ENCODE results near the gene MFSD6. TPM values are rescaled to one million over a fixed set of nuclear protein-coding genes. Genes with fewer than 3 reads are reported as not detected.

The MFSD6 gene
- total and polyA plus RNA-seq, 11 donors, result 11.8 to 75.0 (median 18.9) TPM

- WGBS, 4 donors, result 97 to 100% (median 98%) methylated on average over 3 of the region's 3 CpGs
- DNase-seq (no peak), ATAC-seq (no peak)
- Histone ChIP-seq H3K27me3 (no peaks in the 10 kb centered on the region), H3K27ac (no peak overlapping the region), H3K36me3 (no peaks in the 10 kb centered on the region), H3K4me1 (no peaks in the 10 kb centered on the region), H3K4me3 (no peak overlapping the region), H3K9me3 (no peaks in the 10 kb centered on the region)
- no peak for TF ChIP-seq POLR2A (IDR thresholded peaks at IDR 0.05)
- no peak for TF ChIP-seq CTCF (IDR thresholded peaks at IDR 0.05)
- intact Hi-C loops (cut with DNase I), result loop anchor here in 4 of 10 donors (5.0 to 10.0 kb wide), 4 partner anchors 120 to 417 kb away; partner anchors contain the start of gene NAB1 (in 1 of the 4)
These were observed 20.7 kb upstream of the MFSD6 start for GRCh38 chr2:190387422-190387821.

GRCh38 chr2:190396271-190396670 lies 11.9 kb upstream of the MFSD6 start:
- no peak overlapping the region for H3K27ac ChIP-seq
- ATAC-seq (no peak), DNase-seq (no peak)
- WGBS, 4 donors, result 80 to 92% (median 86%) methylated on average over 2 of the region's 2 CpGs
- no peak overlapping the region for H3K4me3 ChIP-seq
- no peaks in the 10 kb centered on the region for H3K36me3 ChIP-seq
- H3K9me3 ChIP-seq, result no peaks in the 10 kb centered on the region
- no peaks in the 10 kb centered on the region for H3K27me3 ChIP-seq
- intact Hi-C loops (cut with DNase I), result no loop called here
- no peak for TF ChIP-seq POLR2A (IDR thresholded peaks at IDR 0.05)
- no peak for TF ChIP-seq CTCF (IDR thresholded peaks at IDR 0.05)
- no peaks in the 10 kb centered on the region for H3K4me1 ChIP-seq

- 52 to 69% (median 60%) methylated on average over 5 of the region's 5 CpGs for WGBS, 4 donors
- Histone ChIP-seq H3K4me3 (no peak overlapping the region), H3K27ac (no peak overlapping the region), H3K9me3 (no peaks in the 10 kb centered on the region), H3K4me1 (peaks cover 0 to 11% (median 4%) of the 10 kb centered on the region in 12 donors), H3K36me3 (no peaks in the 10 kb centered on the region), H3K27me3 (no peaks in the 10 kb centered on the region)
- TF ChIP-seq POLR2A (IDR thresholded peaks at IDR 0.05), result no peak
- no peak for TF ChIP-seq CTCF (IDR thresholded peaks at IDR 0.05)
- ATAC-seq, result no peak
- intact Hi-C loops (cut with DNase I), result loop anchor here in 2 of 10 donors (10.0 kb wide), 2 partner anchors 62 to 102 kb away; no protein-coding TSS in a partner anchor
- DNase-seq, result no peak
These were observed 5.1 kb upstream of the MFSD6 start for GRCh38 chr2:190402986-190403603.

GRCh38 chr2:190404487-190404886 lies 3.7 kb upstream of the MFSD6 start:
- Histone ChIP-seq H3K4me3 (no peak overlapping the region), H3K27me3 (no peaks in the 10 kb centered on the region), H3K27ac (no peak overlapping the region), H3K36me3 (no peaks in the 10 kb centered on the region), H3K4me1 (peaks cover 0 to 19% (median 8%) of the 10 kb centered on the region in 12 donors), H3K9me3 (no peaks in the 10 kb centered on the region)
- DNase-seq, result no peak
- TF ChIP-seq CTCF (IDR thresholded peaks at IDR 0.05) (no peak), POLR2A (IDR thresholded peaks at IDR 0.05) (no peak)
- intact Hi-C loops (cut with DNase I), result loop anchor here in 2 of 10 donors (10.0 kb wide), 2 partner anchors 60 to 100 kb away; no protein-coding TSS in a partner anchor
- ATAC-seq, result no peak
